ENCODE measurements around the gene MUS81. TPM values are rescaled to one million over a fixed set of nuclear protein-coding genes. Genes with fewer than 3 reads are reported as not detected.
A peak's percentile ranks its signal among the peaks of the same experiment; 100 is the strongest.

The MUS81 gene
- total and polyA plus RNA-seq, 2 of the 13 experiments (the other 11 are each of a cell fraction or from before 2014, with no cell fraction given) = 25.6 to 30.2 TPM

GRCh38 chr11:65915821-65916251 is 55.6 kb downstream of the MUS81 start:
- POLR2A ChIA-PET = interaction anchor here (1.0 to 5.0 kb wide), 6 partner anchors 13 to 57 kb away, joined by 3 to 59 read pairs (median 10); partner anchors contain the start of genes CCDC85B, FIBP, FOSL1 and MUS81
- Histone ChIP-seq H3K4me1 (ENCODE audit: insufficient read depth, low read length) (peaks cover 66% of the 10 kb centered on the region), H3K9ac (ENCODE audit: insufficient read depth, low read depth, low read length) (no peak overlapping the region; the same call in 1 of the 2 replicates), H3K36me3 (replicated peaks in 1 of 2; ENCODE audit: control insufficient read depth in 1 of 2, insufficient read depth in 2 of 2, low read length in 2 of 2) (no peaks in the 10 kb centered on the region; a peak in 1 of 5 replicates), H3K4me2 (ENCODE audit: low read depth, low read length) (peak overlapping the region; percentile 73), H3K4me3 (replicated peaks in 1 of 3; ENCODE audit: insufficient read depth in 1 of 3, low read depth in 2 of 3, low read length in 3 of 3) (peak overlapping the region in 1 of 3 experiments; percentile 48; a peak in 1 of 6 replicates), H3K79me2 (ENCODE audit: insufficient read depth, low read length) (peaks cover 11% of the 10 kb centered on the region), H4K20me1 (ENCODE audit: insufficient read depth, low read length) (no peaks in the 10 kb centered on the region), H3K9me3 (ENCODE audit: low read length) (no peaks in the 10 kb centered on the region), H2AFZ (ENCODE audit: low read length) (no peak overlapping the region), H3K27ac (ENCODE audit: extremely low read length, insufficient read depth, low read length) (no peak overlapping the region), H3K27me3 (ENCODE audit: control insufficient read depth in 1 of 2, insufficient read depth in 2 of 2, low read length in 2 of 2) (peaks cover 0 to 2% of the 10 kb centered on the region in 2 experiments; a peak in 1 of 5 replicates)
- no peak for FAIRE-seq
- in situ Hi-C loops (cut with HindIII; ENCODE audit: extremely low pct_ligation_motif_present, low pct_unique_long_range_greater_than_20kb) (no loop called here), intact Hi-C loops (cut with micrococcal nuclease; ENCODE audit: unreplicated experiment) (no loop called here)
- WGBS (ENCODE audit: low lambda C conversion rate) = 9% methylated on average over 11 of the region's 13 CpGs
- peak; percentile 34 for ATAC-seq
- DNase-seq (ENCODE audit: low spot score) = peak; percentile 74
- BruUV-seq (replicated peaks) = no TSS peak
- CTCF ChIA-PET (ENCODE audit: low intra/inter-chr PET ratio, low total read pairs) = no interaction called here
- 0 out of 2 replicates have a peak, but pooled peaks have one; percentile 41 for TF ChIP-seq KAT8 (CRISPR knock-in tag; IDR thresholded peaks at IDR 0.05)
- TF ChIP-seq ZNF605 (CRISPR knock-in tag; IDR thresholded peaks at IDR 0.05) = no peak
- TF ChIP-seq MTF2 (CRISPR knock-in tag; IDR thresholded peaks at IDR 0.05; ENCODE audit: borderline replicate concordance) = no peak
- no peak for TF ChIP-seq ZSCAN29 (CRISPR knock-in tag; conservative IDR thresholded peaks at IDR 0.05)
- peak; percentile 77 for TF ChIP-seq SAP130 (CRISPR knock-in tag; IDR thresholded peaks at IDR 0.05; ENCODE audit: low read depth)
- 0 out of 2 replicates have a peak, but pooled peaks have one; percentile 28 for TF ChIP-seq ZNF350 (CRISPR knock-in tag; IDR thresholded peaks at IDR 0.05; ENCODE audit: borderline replicate concordance, low read depth)
- no peak for TF ChIP-seq SMARCC2 (IDR thresholded peaks at IDR 0.05)
- TF ChIP-seq ZNF431 (CRISPR knock-in tag; IDR thresholded peaks at IDR 0.05; ENCODE audit: borderline replicate concordance, low read depth) = no peak
- no peak for TF ChIP-seq KLF11 (CRISPR knock-in tag; IDR thresholded peaks at IDR 0.05)
- peak; percentile 73 for TF ChIP-seq XRCC5 (optimal IDR thresholded peaks at IDR 0.05; ENCODE audit: low read length)
- TF ChIP-seq SMAD9 (CRISPR knock-in tag; IDR thresholded peaks at IDR 0.05) = no peak
- TF ChIP-seq ZNF589 (CRISPR knock-in tag; conservative IDR thresholded peaks at IDR 0.05) = no peak
- TF ChIP-seq, protein P1, sequence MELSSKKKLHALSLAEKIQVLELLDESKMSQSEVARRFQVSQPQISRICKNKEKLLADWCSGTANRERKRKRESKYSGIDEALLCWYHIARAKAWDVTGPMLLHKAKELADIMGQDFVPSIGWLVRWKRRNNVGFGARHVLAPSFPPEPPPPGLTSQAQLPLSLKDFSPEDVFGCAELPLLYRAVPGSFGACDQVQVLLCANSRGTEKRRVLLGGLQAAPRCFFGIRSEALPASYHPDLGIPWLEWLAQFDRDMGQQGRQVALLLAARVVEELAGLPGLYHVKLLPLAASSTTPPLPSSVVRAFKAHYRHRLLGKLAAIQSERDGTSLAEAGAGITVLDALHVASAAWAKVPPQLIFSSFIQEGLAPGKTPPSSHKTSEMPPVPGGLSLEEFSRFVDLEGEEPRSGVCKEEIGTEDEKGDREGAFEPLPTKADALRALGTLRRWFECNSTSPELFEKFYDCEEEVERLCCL (CRISPR knock-in tag; IDR thresholded peaks at IDR 0.05; ENCODE audit: borderline replicate concordance) = no peak
- TF ChIP-seq POLR2G (IDR thresholded peaks at IDR 0.05; ENCODE audit: low read depth, low read length) = peak; percentile 27; the same call in 1 of the 2 replicates
- TF ChIP-seq, protein P2, sequence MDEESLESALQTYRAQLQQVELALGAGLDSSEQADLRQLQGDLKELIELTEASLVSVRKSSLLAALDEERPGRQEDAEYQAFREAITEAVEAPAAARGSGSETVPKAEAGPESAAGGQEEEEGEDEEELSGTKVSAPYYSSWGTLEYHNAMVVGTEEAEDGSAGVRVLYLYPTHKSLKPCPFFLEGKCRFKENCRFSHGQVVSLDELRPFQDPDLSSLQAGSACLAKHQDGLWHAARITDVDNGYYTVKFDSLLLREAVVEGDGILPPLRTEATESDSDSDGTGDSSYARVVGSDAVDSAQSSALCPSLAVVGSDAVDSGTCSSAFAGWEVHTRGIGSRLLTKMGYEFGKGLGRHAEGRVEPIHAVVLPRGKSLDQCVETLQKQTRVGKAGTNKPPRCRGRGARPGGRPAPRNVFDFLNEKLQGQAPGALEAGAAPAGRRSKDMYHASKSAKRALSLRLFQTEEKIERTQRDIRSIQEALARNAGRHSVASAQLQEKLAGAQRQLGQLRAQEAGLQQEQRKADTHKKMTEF (CRISPR knock-in tag; IDR thresholded peaks at IDR 0.05) = peak; percentile 40; the same call in 1 of the 2 replicates
- no peak for TF ChIP-seq ZFP1 (CRISPR knock-in tag; IDR thresholded peaks at IDR 0.05)
- TF ChIP-seq MEIS2 (CRISPR knock-in tag; IDR thresholded peaks at IDR 0.05) = no peak
- no peak; the same call in 1 of the 2 replicates for TF ChIP-seq MAFG (CRISPR knock-in tag; IDR thresholded peaks at IDR 0.05)
- peak in 1 of 2 experiments; percentile 28; a peak in 1 of 4 replicates for TF ChIP-seq EP300 (IDR thresholded peaks at IDR 0.05; ENCODE audit: low read depth in 2 of 2, low read length in 2 of 2)
- peak; percentile 41; the same call in 1 of the 2 replicates for TF ChIP-seq EP300 (CRISPR knock-in tag; IDR thresholded peaks at IDR 0.05; ENCODE audit: borderline replicate concordance)

Data from HepG2 (cell line).